Eye (tissue), 1 donor: ENCODE data around the gene INCENP.

Experiments used
- DNase-seq: peaks from one replicate; pipeline ENCODE4 v3.0.0-alpha.2; 2015

Gene INCENP

DNA sequence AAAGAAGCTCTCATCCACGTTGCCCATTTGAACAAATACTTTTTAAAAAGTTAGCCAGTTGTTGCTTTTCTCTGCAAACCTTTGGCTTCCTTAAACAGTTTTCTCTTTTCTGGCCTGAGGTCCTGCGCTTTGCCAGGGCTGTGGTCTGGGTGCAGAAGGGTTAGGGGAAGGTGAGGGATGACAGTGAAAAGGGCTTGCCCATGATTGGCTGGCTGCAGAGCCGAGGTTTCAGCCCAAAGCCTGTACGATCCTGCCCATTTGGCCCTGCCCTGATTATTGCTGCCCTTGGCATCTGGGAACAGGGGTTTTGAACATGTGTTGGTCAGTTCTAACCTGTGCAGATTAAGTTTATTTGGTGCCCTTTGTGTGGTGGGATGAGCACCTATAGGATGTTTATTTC lies 1.5 kb downstream of the INCENP start:
- no peak for DNase-seq

DNA sequence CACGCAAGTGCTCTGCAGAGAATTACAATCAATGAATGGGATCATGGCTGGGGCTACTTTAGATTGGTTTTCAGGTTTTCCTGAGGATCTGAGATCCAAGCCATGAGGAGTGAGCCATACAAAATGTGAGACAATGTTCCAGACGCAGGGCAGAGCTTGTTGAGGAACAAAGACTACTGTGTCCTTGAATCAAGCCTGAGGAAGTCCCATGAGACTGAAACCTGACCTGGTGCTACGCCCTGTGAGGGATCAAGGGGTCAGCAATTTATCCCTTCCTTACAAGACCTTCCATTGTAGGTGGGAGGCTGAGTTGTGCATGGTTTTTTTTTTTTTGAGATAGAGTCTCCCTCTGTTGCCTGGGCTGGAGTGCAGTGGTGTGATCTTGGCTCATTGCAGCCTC lies 2.1 kb downstream of the INCENP start:
- DNase-seq, result no peak

DNA sequence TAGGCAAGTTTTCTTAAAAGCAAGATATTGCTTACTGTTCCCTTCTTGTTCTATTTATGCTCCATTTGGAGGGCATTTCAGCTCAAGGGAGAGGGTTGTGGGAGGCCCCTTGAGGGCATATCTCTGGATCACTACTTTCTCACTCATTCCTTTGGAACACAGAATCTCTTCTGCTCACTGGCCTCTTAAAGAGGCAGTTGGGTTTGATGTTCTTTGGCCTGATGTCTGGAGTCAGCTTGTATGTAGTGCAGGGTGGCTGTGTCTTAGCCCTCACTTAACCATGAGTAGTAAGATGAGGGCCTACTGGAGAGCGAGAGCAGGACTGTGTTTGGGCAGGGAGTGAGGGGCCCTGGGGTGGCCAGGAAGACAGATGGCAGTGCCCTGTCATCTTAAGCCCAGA lies 3.6 kb downstream of the INCENP start:
- DNase-seq, result no peak

DNA sequence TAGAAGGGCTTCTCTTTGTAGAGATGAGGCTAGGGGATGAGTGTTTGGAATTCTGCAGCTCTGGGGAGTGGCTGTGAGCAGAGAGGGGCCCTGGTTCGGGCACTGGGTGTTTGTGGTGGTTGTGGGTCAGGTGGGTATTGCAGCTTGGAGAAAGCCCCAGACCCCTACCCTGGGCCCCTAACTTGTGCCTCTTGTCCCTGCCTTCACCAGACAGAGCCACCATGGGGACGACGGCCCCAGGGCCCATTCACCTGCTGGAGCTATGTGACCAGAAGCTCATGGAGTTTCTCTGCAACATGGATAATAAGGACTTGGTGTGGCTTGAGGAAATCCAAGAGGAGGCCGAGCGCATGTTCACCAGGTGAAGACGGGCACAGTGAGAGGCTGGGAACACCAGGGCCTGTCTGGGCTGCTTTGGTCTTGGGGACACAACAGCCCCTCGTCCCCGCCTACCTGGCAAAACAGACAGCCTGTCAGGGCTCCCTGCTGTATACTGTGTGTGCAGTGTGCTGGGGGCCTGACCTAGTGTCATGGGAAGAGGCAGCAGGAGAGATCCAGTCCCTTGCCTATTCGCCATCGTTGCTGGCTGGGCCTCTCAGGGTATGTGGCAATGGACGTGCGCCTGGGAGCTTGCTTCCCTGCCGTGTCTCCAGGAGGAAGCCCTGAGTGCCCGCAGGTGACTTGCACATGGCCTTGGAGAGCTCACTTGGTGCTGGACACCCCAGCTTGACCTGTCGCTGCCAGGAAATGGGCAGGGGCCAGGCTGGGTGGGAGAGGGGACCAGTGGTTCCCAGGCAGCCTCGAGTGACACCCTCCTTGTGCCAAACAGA lies 4.3 kb downstream of the INCENP start:
- DNase-seq, result no peak

DNA sequence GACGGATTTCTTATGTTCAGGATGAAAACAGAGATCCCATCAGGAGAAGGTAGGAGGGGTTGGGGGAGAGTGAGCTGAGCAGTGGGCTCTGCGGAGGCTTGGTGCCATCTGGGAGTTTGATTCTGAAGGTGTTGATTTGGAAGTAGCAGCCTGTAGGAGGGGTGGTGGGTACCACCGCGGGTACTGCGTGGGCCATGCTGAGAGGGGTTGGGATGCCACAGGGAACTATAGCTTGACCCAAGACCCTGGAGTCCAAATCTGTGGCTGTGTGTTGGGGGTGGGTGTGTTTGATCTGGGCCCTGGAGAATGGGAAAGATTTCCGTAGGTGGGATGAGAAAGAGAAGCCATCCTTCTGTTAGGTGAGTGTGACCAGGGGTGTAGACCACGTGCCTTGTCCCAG lies 5.0 kb downstream of the INCENP start:
- no peak for DNase-seq

DNA sequence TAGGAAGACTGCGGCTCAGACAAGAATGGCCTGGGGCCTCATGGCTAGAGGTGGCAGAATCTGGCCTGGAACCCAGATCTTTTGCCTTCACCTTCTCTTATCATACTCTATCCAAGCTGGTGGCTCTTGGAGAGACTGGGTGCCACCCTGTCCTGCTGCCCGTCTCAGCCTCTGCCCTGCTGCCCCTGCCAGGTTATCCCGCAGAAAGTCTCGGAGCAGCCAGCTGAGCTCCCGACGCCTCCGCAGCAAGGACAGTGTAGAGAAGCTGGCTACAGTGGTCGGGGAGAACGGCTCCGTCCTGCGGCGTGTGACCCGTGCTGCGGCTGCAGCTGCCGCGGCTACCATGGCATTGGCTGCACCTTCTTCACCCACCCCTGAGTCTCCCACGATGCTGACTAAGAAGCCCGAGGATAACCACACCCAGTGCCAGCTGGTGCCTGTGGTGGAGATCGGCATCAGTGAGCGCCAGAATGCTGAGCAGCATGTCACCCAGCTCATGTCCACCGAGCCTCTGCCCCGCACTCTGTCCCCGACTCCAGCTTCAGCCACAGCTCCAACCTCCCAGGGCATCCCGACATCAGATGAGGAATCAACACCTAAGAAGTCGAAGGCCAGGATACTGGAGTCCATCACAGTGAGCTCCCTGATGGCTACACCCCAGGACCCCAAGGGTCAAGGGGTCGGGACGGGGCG lies 5.9 kb downstream of the INCENP start:
- no peak for DNase-seq

DNA sequence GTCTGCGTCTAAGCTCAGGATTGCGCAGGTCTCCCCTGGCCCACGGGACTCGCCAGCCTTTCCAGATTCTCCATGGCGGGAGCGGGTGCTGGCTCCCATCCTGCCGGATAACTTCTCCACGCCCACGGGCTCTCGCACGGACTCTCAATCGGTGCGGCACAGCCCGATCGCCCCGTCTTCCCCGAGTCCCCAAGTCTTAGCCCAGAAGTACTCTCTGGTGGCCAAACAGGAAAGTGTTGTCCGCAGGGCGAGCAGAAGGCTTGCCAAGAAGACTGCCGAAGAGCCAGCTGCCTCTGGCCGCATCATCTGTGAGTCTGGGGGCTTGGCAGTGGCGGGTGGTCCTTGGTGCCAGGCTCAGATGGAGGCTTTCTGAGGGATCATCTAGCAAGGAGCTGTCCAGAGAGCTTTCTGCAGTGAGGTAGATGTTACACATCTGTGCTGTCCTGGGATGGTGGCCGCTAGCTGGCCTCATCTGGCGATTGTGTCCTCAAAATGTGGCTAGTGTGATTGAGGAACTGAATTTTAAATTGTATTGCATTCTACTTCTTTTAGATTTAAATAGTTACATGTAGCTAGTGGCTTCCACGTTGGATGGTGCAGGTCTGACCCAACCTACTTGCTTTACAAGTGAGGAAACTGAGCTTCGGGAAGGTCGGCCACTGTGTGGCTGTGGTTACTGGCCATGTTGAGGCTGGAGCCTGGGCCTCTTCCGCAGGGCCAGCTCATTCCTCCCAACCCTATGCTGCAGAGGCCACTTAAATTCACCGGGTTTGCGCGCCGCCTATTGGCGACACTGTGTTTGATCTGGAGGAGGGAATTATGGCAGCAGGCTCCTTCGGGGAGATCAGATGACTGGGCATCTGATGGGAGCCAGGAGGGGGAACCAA lies 6.7 kb downstream of the INCENP start:
- no peak for DNase-seq

DNA sequence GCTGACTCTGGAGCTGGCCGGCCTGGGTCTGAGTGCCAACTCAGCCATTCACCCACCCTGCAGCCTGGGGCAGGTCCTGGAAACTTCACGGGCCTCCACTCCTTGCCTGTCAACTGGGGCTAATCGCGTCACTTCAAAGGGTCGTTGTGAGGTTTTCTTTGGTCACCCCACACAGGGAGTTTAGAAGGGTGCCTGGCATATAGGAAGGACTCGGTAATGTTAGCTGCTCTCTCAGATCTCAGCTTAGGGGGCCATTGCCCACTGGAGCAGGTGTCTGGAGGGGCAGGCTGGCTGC lies 7.3 kb downstream of the INCENP start:
- no peak for DNase-seq

DNA sequence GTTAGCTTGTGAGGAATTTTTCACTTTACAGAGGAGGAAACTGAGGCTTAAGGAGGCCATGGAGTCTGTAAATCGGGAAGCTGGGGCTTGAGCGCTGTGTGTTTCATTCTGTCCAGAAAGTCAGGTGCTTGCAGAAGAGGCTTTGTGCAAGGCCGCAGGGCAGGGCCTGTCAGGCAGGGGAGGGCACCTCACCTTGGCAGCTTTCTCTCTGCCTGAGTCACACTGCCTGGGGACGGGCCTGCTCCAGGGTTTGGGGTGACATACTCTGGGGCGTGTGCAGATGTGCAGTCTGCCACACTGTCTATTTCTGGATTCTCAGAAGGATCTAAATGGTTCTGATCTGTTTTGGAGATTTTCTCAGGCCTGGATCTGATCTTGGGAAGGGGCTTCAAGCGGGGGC lies 8.4 kb downstream of the INCENP start:
- DNase-seq, result no peak

DNA sequence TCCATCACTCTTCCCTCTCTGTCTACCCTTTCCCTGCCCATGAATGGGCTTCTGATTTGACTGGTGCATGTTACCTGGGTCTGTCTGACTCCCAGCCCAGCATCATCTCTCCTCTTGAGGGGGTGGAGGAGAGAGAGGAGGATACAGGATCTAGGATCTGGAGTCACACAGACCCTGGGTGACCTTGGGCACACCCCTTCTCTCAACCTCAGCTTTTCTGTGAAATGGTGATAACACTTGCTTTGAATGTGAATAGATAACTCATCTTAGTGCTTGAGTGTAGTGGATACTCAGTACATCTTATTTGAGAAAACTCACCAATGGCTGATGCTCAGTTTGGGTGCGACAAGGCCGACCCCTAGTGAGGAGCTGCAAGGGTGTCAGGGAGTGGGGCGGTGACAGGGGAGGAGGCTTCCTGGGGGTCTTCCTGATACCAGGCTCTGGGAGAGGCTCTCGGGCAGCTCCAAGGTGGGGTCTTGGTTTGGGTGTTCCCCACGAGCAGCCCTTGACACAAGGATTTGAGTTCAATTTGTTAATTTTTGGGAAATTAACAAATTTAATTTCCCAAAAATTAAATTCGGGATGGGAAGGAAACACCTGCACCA lies 9.0 kb downstream of the INCENP start:
- no peak for DNase-seq

DNA sequence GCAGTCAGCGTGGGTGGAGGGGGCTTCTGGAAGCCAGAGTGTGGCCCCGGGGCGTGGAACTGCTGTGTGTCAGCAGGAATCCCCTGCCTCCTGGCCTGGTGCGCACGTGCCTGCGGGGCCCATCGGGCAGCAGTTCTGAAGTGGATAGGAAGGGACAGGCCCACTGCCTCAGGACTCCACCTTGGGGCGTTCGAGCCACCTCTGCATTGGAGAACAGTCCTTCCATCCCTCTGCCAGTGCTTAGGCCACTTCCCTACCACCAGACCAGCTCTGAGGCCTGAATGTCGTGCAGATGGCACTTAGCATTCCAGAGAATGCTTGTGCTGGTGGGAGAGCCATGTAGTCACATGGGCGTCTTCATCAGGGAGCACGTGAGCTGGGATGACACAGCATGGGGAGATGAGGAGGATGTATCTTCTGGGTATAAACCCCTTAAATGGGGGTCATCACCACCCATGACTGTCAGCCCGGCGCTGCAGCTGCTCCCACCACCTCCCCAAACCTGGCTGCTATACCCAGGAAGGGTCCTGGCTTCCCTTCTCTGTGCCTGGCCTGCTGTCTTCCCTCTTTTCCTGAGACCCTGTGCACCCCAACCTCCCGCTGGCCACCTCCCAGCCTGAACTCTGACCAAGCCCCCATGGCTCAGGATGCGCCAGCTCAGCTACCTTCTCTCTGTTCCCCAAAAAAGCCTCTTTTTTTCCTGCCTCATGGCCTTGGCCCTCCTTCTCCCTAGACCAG lies 9.7 kb downstream of the INCENP start:
- no peak for DNase-seq

DNA sequence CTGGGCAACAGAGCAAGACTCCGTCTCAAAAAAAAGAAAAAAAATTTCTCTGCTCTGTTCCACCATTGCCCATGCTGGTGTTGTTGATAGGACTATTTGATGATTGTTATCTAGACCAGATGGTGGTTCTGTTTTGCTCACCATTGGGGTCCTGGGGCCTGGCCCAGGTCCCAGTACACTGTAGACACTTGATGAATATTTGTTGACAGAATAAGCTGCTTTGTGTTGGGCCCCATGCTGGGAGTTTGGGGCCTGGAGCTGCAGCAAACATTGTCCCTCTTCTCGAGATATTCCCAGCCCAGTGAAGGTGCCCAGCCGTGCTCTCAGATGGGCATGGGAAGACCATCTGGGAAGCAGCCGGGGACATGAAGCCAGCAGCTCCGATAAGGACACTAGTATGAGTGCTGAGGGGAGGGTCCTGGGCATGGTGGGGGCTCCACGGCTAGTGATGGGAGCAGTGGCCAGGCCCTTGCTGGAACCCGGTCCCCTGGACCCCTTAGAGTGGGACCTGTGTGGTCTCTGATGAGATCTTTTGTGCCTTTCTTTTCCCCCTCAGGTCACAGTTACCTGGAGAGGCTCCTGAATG lies 13.6 kb downstream of the INCENP start:
- DNase-seq, result no peak

DNA sequence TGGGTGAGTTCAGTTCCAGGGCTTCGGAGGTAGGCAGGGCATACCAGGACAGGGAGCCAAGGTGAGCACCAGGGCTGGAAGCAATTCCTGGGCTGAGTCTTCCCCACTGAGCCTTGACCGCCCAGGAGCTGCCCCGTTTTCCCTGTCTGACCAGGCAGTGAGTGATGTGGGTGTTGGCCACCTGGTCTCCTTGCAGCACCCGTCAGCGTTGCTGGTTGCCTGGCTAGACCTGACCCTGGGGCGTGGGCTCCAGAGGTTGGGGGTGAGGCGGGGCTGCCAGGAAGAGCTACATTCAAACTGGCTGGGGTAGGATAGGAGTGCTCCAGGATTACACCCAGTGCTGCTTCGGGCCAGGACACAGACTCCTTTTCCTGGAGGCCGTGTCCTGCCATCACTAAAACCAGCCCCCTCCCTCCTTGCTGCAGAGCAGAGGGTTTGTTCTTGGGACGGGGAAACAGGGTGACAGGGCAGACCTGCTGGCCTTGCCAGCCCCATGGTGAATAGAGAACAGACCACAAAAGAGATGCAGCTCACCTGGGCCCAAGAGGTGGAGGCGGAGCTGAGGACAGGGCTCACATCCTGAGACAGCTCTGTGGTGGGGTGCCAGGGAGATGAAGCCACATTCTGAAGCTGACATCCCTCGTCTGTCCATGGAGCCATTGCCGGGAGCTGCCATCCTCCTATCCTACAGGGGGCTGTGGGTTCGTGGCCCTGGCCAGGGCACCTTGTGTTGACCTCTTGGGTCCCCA lies 14.2 kb downstream of the INCENP start:
- DNase-seq, result no peak

DNA sequence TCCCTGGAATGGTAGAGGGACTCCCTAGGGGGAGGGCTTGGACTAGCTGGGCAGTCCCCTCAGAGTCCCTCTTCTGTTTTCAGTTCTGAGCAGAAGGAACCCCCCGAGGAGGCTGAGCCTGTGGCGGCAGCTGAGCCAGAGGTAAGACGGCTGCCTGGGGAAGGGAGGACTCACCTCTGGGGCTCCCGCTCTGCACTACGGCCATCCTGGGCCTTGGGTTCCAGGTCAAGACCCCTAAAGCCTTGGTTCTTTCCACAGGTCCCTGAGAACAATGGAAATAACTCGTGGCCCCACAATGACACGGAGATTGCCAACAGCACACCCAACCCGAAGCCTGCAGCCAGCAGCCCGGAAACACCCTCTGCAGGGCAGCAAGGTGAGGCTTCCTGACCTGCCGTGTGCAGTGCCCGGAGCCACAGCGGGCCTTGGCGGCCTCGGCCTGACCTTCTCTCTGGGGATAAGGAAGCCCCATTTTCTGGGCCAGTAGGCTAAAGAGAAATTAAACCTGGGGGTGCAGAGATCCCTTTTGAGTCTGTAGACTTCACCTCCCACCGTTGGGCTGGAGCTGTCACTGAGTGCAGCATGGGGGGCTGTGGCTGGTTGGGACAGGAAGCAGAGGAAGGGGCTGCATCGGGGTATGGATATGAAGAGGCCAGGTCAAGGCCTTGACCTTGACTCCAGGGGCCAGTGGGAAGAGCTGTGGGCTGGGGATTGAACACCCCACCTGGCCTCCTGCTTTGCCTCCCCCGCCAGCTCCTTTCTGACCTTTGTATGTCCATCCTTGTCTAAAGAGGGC lies 15.0 kb downstream of the INCENP start:
- DNase-seq, result no peak

DNA sequence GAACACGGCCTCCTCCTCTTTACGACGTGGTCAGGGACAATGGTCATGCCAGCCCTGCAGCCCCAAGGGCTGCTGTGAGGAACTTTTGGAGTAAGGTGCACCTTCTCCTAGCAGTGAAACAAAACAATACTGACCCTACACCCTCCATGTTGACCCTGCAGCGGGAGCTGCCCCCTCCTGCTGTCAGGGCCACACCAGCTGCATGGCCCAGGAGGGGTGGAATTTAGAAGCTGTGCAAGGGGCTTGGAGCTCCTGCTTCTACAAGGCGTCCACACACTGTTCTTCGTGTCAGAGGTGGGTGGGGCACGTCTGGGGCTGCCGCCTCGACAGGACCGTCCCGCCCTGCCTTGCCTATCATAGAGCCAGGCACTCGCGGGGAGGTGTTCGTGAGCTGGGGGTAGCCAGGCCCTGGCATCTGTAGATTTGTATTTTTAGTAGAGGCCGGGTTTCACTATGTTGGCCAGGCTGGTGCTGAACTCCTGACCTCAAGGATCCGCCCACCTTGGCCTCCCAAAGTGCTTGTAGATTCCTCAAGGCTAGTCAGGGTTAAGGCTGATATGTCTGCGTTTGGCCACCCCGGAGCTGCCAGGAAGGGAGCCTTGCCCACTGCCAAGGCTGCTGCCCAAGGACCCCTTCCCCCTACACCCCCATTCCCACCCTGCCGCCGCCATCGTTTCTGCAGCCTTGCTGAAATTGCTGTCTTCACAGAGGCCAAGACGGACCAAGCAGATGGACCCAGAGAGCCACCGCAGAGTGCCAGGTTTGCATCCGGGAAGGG lies 15.9 kb downstream of the INCENP start:
- DNase-seq, result no peak

DNA sequence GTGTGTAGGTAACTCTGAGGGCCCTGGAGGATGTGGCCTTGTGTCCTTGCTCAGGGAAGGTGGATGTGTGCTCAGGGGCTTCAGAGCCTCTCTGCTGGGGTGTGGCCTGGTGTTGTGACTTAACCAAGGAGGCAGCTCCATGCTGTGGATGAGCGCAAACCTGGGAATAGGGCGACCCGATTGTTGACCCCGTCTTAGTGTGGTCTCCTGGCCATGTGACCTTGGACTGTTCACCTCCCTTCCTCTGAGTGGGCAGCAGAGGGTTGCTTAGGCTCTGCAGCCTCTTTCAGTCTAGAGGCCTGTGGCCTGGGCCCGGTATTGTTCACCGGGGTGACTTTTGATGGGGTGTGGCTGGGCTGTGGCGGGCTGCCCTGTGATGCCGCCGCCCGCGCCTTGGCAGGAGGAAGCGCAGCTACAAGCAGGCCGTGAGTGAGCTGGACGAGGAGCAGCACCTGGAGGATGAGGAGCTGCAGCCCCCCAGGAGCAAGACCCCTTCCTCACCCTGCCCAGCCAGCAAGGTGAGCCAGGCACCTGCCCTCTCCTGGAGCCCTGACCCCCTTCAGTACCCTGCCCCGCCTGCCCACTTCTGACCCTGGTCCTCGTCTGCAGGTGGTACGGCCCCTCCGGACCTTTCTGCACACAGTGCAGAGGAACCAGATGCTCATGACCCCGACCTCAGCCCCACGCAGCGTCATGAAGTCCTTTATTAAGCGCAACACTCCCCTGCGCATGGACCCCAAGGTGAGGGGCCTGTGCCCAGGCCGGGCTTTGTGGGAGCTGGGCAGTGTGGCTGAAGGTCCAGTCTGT lies 16.7 kb downstream of the INCENP start:
- no peak for DNase-seq

DNA sequence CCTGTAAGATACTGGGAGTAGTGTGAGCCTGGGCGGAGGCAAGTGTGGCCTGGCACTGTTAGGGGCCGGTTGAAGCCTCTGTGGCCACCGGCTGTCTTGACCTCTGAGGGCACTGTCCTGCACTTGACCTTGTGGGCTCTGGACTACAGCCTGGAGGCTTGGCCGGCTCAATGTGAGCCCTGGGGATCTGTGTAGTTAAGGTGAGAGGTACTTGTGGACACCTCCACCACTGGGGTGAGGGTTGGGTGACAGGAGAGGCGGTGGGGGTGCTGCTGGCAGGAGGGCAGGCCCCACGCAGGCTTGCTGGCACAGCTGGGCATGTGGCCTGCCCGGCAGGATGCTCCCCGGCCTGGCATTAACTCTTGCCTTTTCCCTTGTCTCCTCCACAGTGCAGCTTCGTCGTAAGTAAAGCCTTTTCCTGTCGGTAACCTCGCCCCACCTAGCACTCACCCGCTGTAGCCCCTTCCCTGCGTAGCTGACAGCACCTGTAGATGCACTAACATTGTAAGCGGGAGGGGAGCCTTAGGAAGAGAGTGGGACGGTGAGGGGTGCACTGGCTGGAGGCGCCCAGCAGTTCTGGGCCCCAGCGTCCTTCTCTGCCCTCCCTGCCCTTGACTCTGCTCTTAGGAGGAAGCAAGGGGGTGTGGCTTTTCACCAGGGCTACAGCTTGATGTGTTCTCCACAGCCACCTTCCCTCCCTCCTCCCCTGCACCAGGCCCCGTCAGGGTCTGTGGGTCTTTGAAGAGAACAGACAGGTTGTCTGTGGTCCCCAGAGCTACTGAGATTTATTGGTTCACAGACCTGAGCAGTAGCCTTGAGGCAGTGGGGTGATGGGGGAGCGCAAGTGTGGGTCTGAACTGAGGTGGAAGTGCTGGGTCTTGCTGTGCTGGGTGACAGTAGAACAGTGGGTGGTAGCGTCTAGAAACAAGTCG lies 17.6 kb downstream of the INCENP start:
- DNase-seq, result no peak

DNA sequence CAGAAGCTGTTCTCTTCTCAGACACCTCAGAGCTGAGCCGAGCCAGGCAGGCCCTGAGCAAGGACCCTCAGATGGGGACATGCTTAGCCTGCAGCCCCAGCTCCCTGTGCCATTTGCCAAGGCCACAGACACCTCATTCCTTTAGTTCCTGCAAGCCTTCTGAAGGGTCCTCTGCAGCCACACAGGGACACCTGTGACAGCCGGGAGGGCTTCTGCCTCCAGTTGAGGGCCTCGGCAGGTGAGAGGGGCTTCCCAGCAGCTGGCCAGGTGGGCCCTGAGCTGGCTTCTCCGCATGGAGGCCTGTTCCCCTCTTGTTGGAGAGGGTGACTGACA lies 18.2 kb downstream of the INCENP start:
- DNase-seq, result no peak
